GM12875 (cell line): ENCODE measurements around the gene RECQL5.

ENCODE experiments used
- H3K4me3 ChIP-seq: one replicate; pipeline ENCODE4 v1.5.1; 2011; ENCODE audit warnings: low read depth, low read length, control low read depth
- CTCF ChIP-seq: IDR thresholded peaks from 2 replicates; pipeline ENCODE4 v1.5.1; 2011; ENCODE audit warnings: low read depth, mild to moderate bottlenecking, control low read depth, inconsistent platforms, low read length, moderate library complexity, borderline replicate concordance; ENCODE audit not compliant: insufficient read depth

The RECQL5 gene

GRCh38 chr17:75634754-75635609, 32.0 kb downstream of the RECQL5 start:
- H3K4me3 ChIP-seq: no peak overlapping the region
- no peak for TF ChIP-seq CTCF

- no peak overlapping the region for H3K4me3 ChIP-seq
- no peak for TF ChIP-seq CTCF
These were observed 32.6 kb downstream of the RECQL5 start for GRCh38 chr17:75634376-75634740.

GRCh38 chr17:75633486-75634375, 33.2 kb downstream of the RECQL5 start:
- H3K4me3 ChIP-seq: no peak overlapping the region
- peak; percentile 60 for TF ChIP-seq CTCF

GRCh38 chr17:75632863-75633485, 34.0 kb downstream of the RECQL5 start, which contains the start of gene SMIM5:
Gene SMIM5, plus strand, starts transcription at chr17:75633434. Its CDS starts 6,768 bp downstream, at chr17:75640202.
- TF ChIP-seq CTCF: peak; percentile 93
- H3K4me3 ChIP-seq: no peak within 1 kb of the TSS

- H3K4me3 ChIP-seq: no peak overlapping the region
- TF ChIP-seq CTCF: no peak
These were observed 34.5 kb downstream of the RECQL5 start for GRCh38 chr17:75632428-75632827.

- no peak overlapping the region for H3K4me3 ChIP-seq
- TF ChIP-seq CTCF: no peak
These were observed 35.6 kb downstream of the RECQL5 start for GRCh38 chr17:75631353-75631752.
